CD4-positive, alpha-beta T cell treated with Interleukin-15 for 1 hour (primary cell): ENCODE measurements around the gene SBK3.
"Not testable (repeated sequence)": the region's sequence is repeated elsewhere in the genome, so short reads cannot be mapped to it uniquely, and the experiment has no call there.

Experiments
- DNase-seq: peaks from one replicate; pipeline ENCODE4 v3.0.0-alpha.2; 2020

The SBK3 gene

DNA sequence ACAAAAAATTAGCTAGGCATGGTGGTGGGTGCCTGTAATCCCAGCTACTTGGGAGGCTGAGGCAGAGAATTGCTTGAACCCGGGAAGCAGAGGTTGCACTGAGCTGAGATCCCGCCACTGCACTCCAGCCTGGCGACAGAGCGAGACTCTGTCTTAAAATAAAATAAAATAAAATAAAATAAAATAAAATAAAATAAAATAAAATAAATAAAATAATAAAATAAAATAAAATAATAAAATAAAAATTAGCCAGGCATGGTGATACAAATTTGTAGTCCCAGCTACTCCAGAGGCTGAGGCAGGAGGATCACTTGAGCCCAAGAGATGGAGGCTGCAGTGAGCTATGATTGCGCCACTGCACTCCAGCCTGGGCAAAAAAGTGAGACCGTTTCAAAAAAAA is 28.6 kb upstream of the SBK3 start:
- DNase-seq: not testable (repeated sequence)

DNA sequence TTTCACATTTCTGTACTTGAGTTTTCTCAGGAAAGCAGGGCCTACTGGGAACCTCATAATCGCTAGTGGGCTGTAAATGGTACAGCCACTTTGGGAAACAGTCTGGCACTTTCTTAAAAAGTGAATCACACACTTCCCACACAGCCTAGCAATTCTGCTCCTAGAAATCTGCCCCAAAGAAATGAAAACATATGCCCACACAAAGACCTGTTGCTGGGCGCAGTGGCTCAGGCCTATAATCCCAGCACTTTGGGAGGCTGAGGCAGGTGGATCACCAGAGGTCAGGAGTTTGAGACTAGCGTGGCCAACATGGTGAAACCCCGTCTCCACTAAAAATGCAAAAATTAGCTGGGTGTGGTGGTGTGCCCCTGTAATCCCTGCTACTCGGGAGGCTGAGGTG is 24.1 kb upstream of the SBK3 start:
- not testable (repeated sequence) for DNase-seq

DNA sequence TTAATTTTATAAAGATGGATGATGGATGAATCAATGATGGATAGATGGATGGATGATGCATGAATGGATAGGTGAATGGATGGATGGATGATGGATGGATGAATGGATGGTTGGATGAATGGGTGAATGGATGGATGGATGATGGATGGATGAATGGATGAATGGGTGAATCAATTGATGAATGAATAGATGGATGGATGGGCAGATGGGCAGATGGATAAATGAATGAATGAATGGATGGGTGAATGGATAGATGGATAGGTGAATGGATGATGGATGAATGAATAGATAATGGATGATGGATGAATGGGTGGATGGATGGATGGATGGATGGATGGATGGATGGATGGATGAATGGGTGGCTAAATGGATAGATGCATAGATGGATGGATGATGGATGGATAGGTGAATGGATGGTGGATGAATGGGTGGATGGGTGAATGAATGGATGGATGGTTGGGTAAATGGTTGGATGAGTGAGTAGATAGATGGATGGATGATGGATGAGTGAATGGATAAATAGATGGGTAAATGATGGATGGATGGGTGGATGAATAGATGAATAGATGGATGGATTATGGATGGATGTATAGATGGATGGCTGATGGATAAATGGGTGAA is 22.5 kb upstream of the SBK3 start:
- DNase-seq: no peak

DNA sequence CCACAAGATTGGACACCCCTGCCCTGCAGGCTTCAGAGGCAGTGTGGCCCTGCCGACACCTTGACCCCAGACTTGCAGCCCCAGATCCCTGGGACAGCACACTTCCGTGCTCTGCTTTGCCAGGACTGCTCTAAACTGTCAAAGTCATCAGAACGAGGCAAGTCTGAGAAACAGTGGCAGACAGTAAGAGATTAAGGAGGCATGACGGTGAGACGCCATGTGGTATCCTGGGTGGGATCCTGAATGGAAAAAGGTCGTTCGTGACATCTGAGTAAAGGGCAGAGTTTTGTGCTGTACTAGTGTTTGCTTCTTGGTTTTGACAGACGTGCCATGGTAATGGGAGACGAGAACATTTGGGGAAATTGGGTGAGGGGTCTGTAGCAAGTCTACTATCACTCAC is 21.5 kb upstream of the SBK3 start:
- no peak for DNase-seq

DNA sequence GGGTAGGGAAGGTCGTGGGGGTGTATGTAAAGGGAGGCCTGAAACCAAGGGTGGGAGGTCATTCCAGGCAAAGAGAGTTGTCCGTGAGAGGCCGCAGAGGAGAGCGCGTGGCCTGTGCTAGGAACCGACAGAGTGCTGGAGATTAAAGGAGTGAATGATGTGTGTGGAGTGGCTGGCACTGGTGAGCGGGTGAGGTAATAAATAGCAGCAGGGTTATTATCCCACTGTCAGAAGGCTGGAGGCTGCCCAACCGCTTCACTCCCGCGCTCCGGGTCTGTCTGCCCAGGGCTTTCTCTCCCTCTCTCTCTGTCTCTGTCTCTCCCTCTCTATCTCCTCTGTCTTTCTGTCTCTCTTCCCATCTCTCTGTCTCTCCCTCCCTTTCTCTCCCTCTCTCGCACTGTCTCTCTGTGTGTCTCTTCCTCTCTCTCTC is 17.9 kb upstream of the SBK3 start:
- no peak for DNase-seq

DNA sequence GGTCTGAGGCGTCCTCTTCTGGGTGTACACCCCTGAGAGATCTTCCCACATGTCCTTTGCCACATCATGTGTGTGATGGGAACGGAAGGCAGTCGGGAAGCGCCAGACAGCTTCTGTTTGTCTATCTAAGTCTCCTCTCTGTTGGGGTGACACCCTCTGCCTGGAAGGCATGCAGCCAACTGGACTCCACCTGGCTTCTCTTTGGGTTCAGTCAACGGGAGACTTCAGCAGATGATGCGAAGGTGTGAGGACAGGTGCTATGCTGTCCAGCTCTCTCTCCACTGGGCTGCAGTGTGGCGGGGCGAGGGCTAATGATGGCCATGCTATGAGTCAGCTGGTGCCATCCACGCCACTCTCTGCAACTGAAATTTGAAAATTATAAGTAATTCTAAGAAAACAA is 14.3 kb upstream of the SBK3 start:
- no peak for DNase-seq

DNA sequence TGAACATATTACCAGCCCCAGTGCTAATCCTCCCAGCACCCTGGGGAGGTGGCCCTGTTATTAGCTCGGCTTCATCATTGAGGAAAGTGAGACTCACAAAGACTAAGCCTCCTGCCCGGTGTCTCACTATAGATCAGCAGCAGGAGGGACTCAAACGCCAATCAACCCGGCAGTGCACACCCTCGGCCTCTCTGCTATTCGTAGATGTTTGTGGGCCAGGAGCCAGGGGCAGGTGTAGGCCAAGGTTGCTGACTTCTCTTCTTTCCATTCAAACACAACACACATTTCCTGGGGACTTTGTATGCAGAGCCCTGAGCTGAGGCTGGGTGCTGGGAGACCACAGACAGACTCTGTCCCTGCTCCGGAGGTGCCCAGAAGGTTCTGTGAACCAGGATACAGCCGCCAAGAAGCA is 9.4 kb upstream of the SBK3 start:
- no peak for DNase-seq

DNA sequence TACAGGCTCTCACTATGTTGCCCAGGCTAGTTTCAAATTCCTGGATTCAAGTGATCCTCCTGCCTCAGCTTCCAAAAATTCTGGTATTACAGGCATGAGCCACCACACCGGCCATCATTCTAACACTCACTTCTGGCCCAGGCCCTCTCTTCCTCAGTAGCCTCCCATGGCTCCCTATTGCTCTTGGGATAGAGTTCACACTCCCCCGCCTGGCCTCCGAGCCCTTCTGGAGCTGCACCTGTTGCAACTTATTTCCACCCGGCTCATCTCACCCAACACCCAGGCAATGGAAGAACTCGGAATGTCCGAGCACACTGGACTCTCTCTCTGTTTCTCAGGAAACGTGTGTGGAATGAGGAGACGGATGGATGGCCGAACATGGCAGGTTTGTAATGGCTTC is 9.0 kb upstream of the SBK3 start:
- DNase-seq: no peak

DNA sequence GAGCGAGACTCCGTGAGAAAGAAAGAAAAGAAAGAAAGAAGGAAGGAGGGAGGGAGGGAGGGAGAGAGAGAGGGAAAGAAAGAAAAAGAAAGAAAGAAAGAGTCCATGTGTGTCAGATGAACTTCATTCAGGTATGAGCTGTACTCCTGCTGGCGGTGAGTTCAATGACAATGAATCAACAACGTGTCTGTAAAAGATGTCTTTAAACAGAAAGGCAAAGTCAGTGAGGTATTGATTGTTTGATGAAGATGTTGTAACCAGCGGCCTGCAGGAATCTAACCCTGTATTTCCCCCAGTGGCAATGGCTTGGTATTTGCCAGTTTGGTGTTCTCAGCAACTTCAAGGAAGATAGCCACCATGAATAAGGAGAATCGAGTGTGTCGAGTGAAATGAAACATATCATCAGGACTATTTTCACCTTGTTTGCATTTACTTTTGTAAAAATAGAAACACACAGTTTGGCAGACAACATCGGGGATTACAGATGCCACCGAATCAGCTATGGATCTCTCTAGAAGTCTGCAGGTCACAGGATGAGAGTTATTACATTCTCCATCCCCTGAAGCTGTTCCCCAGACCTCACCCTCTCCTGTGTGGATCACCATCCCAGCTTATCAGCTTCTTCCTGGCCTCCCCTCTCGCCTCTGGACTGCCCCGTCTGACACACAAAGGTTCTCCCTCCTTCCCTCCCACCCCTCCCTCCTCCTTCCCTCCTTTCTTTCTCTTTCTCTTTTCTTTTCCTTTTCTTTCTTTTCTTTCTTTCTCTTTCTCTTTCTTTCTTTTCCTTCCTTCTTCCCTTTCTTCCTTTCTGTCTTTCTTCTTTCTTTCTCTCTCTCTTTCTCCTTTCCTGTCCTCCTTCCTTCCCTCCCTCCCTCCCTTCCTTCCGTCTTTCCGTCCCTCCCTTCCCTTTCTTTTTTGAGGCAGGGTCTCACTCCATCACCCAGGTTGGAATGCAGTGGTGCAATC is 8.2 kb upstream of the SBK3 start:
- DNase-seq: no peak

DNA sequence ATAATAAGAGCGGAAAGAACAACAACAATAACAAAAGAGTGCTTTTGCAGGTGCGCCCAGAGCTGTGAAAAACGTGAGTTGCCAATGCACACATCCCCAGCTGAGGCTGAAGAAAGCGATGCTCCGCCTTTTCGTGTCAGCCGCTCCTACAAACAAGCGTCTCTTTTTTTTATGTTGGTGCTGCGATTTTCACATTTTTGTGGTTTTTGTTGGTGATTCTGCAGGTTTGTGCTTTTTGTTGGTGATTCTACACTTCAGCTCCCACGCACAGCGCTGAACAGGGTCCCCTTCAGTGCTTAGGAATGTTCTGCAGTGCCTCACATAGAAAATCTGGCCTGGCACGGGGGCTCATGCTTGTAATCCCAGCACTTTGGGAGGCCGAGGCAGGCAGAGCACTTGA is 7.3 kb upstream of the SBK3 start:
- no peak for DNase-seq

DNA sequence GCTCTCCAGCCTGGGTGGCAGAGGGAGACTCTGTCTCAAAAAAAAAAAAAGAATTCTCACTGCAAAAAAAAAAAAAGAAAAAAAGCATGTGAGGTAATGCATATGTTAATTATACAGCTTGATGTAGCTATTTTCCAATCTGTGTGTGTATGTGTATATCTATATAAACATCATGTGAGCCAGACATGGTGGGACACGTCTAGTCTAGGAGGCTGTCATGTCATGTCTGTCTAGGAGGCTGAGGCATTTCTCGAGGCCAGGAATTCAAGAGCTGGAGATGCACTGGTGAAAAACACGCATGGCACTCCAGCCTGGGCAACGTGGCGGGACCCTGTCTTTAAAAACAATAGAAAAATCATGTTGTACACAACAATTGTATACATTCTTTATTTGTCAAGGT is 6.9 kb upstream of the SBK3 start:
- no peak for DNase-seq

DNA sequence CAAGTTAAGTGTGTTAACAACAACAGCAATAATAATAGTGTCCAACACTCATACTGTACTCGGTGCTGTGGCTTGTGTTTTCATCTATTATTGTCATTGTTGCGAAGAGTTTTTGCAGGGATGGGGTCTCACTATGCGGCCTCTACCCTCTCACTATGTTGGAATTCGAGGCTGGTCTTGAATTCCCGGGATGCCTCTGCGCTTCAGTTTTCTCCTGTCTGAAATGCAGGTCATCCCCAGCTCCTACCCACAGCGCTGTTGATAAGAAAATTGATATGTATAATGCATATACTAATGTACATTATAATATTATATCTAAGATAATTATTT is 4.9 kb upstream of the SBK3 start:
- no peak for DNase-seq

DNA sequence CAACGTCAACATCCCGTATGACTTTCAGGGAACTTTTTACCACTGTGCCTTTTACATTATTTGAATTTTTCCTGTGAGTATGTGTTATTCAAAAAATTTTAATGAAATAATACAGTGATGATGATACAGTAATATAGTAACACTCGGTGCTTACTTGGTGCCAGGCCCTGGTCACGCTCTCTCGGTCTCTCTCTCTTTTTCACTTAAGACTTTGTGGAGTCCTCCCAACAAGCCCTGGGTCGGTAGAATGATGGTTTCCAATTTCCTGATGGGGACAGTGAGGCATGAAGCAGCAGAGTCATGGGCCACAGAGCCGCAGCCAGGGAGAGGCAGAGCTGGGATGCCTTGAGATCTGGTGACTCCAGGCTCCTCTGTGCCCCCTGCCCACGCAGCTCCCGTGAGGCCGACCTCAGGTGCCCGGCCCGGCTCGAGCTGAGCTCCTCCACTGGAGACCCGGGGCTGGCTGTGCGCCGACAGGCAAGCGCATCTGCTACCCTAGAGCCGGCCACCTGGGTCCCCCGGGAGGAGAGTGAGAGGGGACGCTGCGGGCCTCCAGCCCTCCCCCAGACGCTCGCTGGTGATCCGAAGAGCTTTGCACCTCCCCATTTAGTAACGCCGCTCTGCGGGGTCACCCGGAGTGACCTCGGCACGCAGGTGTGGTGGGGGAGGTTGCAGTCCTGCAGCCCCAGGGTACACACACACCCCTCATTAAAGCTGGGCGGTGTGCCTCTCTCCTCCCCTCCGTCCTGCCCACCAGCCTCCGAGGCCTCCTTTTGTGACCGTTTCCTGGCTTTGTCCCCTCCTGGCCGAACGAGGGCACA is 4.4 kb upstream of the SBK3 start:
- no peak for DNase-seq

DNA sequence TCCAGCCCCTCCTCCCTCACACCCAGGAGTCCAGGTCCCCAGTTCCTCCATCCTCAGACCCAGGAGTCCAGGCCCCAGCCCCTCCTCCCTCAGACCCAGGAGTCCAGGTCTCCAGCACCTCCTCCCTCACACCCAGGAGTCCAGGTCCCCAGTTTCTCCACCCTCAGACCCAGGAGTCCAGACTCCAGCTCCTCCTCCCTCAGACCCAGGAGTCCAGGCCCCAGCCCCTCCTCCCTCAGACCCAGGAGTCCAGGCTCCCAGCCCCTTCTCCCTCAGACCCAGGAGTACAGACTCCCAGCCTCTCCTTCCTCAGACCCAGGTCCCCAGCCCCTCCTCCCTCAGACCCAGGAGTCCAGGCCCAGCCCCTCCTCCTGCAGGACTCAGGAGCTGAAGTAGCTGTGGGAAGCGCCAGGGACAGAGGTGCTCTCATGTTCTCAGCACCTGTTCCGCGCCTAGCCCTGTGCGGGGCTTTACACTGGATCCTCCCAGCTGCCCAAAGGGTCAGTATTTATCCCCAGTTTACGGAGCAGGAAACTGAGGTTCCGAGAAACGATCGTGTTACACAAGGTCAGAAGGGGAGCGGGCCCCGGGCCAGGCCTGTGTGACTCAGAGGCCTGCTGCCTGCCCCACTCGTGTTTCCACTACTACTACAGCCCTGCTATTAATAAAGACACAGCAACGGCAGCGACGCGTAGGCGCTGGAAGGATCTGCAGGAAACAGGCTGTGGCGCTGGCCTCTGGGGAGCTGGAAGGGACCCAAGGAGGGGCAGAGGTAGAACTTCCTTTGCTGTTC is 1.7 kb upstream of the SBK3 start:
- no peak for DNase-seq

DNA sequence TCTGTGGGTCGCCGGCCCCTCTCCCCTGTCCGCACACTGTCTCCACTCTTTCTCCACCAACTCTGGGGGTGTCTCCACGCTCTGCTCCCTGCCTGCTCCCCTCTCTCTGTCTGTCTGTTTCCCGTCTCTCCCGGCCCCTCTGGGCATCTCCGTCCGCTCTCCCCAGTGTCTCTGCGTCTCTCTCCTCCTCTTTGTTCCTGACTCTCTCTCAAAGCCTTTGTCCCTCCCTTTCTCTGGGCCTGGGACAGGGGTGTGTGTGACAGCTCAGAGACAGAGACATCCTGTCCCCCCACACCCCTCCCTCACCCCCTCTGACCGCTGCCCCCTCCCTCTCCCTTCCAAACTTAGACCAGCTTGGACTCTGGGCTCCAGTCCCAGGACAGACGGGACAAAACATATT is 668 bp upstream of the SBK3 start:
- DNase-seq: no peak

DNA sequence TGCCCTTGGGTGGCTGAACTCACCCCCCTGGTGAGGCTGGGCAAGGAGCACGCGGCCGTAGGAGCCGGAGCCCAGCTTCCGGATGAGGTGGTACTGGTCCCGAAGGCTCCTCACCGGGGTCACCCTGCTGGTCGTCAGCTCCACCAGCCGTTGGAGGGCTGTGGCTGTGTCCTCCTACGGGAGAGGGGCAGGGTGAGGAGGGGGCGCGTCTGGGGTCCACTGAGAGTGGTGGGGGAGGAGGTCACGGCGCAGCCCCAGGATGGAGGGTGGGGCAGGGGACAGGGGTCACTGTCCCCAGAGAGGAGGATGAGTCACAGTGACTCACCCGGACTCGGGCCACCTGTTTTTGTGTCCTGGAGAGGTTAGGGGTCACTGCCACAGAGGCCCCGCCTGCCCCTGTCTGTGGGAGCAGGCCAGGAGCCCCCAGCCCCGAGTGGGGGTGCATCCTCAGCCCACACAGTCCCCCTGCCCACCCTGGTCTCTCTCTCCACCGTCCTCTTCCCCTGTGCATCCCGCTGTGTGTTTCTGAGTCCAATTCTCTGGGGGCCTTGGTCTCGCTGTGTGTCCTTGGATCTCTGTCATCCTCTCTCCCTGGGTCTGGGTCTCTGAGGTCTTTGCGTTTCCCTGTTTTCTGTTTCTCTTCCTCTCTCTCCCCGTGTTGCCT is 435 bp downstream of the SBK3 start:
- no peak for DNase-seq

DNA sequence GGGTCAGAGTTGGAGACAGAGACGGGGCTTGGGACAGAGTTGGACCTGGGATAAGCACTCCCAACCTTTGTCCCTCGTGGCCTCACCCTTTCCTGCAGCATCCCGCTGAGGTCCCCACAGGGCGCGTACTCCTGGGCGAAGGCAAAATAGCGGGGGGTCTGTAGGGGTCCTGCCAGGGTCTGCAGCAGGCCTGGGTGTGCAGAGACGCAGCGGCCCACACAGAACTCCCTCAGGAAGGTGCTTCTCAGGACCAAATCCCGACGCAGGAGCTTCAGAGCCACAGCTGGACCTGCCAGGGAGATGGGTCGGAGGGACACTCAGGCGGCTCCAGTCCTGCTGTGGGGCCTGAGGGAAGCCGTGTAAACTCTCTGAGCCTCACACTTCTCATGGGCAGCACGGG is 1.3 kb downstream of the SBK3 start:
- DNase-seq: no peak

DNA sequence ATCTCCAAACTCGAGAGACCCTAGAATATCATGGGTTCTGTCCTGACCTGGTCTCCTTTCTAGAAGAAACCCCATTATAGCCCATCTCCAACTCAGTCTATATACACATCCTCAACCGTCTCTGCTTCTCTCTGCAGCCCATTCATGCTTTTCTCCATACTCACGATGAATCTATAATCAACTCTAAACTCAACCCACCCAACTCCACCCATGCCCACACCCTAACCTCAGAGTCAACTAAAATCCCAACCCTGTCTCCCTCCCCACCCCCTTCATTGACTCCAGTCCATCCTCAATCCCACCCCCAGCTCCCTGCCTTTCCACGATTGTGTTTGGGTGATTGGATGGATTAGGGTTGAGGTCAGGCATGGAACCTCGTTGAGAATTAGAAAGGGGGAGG is 1.8 kb downstream of the SBK3 start:
- DNase-seq: no peak

DNA sequence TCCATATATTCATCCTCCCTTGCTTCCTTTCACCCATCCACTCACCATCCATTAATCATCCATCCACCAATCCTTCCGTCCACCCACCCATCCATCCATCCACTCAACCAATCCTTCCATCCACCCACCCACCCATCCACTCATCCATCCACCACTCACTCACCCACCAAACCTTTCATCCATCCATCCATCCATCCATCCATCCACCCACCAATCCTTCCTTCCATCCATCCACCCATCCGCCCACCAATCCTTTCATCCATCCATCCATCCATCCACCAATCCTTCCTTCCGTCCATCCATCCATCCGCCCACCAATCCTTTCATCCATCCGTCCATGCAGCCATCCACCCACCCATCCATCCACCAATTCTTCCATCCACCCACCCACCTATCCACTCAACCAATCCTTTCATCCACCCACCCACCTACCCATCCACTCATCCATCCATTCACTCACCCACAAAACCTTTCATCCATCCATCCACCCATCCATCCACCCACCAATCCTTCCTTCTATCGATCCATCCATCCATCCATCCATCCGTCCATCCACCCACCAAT is 3.0 kb downstream of the SBK3 start:
- DNase-seq: no peak

DNA sequence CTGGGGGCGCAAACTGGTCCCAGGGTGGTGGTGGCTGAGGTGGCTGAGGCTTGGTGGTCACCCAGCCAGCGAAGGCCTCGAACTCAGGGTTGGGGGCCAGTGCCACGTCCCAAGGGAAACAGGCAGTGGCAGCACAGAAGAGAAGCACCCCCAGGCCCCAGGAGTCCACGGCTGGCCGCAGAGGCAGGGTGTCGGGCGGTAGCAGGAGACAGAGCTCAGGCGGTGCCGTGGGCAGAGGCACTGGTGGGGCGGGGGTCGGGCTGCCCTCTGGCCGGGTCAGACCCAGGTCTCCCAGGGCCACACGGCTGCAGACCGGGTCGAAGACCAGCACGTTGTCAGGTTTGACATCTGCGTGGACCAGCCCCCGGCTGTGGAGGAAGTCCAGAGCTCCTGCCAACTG is 4.3 kb downstream of the SBK3 start:
- no peak for DNase-seq

DNA sequence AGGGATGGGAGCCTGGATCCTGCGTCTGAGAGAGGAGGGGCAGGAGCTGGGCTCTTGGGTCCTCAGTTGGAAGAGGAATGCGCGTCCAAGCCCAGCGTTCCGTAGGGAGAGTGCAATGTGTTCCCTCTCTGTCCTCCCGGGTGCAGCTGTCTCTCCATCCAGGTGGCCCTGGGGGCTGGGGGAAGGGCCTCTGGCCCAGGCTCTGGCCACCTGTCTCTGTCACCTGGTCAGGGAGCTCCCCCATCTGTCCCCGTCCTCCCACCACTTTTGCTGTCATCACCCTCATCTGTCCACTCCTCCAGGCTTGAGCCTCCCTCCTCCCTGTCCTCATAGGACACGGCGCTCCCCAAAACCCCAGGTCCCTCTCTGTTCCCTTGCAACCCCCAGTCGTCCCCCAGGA is 4.7 kb downstream of the SBK3 start:
- DNase-seq: no peak
